GM11168 (cell line): ENCODE results near the gene RASD1.

Experiments used
- in situ Hi-C: fragments of 300-500 bp; cut with MboI; formaldehyde crosslinking; loops from one replicate; pipeline ENCODE4 v1.12.0; 2022; ENCODE audit warnings: low sequenced_read_pairs; ENCODE audit not compliant: unreplicated experiment

The RASD1 gene

DNA sequence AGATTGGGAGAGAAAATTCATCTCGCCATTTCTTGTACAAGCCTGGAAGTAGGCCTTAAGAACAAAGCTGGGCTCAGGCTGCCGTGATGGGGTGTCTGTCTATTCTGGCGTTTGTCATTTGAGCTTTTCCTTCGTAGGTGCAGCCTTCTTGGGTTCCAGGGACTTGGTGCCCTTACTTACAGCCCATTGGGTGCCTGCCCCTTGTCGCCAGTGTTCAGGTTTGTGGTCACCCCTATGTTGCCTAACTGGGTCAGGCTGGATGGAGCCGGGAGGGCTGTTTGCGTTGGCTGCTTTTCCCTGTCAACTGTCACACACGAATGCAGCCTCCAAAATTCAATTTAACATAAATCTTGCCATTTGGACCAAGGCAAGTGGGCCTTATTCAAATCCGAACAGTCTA, 43.1 kb downstream of the RASD1 start:
- in situ Hi-C loops: no loop called here

DNA sequence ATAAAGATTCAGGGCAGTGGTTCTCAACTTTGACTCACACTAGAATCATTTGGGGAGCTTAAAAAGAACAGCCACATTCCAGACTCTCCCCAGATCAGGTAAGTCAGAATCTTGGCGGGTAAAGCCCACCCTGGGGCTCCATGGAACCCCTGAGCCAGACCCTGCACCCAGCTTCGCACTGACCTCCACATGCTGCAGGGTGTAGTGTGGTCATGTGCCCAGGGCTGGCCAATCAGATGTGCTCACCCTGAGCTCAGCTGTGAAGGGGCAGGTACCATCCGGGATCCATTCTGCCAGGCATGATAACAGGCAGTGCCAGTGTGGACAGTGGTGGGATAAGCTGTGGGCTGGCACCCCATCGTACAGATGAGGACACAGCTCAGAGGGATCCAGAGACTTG, 47.5 kb downstream of the RASD1 start:
- in situ Hi-C loops: no loop called here

DNA sequence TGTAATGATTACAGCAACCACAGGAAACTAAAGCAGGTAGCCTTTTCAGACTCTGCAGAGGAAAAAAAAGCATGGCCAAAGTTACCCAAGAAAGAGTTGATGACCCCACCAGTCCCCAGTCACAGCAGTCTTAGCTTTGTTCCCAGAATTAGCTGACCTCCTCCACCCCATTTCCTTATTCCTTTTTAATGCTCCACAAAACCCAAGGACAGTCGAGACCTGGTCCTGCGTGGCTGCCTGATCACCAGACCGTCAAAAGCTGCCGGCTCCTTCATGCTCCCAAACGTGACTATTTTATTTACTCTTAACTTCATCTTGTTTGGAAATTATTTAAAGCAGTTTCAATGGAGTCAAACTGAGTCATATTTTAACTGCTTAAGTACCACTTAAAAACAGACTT, 48.1 kb downstream of the RASD1 start:
- in situ Hi-C loops: no loop called here

GRCh38 chr17:17447264-17447663, 48.9 kb downstream of the RASD1 start:
- in situ Hi-C loops: no loop called here

DNA sequence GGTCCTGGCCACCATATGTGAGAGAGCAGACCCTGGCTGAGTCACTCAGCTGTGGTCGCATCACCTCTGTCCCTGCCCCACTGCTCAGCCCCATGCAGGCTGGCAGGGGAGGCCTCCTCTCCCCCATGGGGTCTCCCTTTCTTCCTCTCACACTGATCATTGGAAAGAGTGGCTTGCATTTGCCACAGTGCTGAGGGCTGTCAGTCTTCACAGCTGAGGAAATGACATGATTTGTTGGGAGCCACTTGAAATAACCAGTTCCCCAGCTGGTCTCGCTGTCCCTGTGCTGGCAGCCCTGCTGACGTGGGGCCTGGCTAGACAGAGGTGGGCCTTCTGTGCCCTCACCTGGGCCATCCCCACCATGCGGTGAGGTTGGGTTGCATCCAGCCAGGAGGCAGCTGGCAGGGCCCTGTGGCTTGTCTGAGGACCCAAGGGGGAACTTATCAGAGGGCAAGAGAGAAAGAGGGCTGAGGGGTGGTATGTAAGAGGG, 49.5 kb downstream of the RASD1 start:
- in situ Hi-C loops: no loop called here

DNA sequence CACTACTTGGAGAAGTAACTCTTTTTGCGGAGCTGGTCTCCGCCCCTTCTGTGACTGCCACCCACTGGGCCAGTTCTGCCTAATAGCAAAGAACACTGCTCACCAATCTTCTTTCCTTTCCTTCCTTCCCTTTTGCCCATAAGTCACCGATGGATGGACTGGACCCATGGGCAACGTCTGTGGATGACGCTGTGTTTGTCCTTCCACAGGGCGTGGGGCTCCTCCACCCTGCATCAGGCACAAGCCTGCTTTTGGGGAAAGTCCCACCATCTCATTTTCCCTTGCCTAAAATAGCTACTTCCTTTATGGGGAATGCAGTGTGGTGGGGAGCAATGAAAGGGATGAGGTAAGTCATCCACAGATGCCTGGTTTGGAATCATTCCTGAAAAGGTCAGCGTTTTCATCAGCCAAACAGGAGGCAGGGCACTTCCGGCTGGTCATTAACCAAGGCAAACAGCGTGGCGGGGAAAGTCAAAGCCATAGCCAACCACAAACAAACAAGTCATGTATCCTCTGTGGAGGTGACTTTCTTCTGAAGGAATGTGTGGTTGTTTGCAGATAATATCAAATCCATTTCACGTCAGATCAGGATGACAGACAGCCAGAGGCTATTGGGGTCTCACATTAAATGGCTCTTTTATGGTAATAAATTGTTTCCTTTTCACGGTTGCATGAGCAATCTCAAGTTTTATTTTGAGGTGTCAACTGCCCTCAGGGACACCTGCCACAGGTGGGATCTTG, 50.1 kb downstream of the RASD1 start:
- in situ Hi-C loops: no loop called here

- in situ Hi-C loops: no loop called here
Measured at GRCh38 chr17:17445296-17445924, 50.8 kb downstream of the RASD1 start.
